HepG2 (cell line): Measurements from ENCODE around the gene IKBIP. TPM values are rescaled to one million over a fixed set of nuclear protein-coding genes. Genes with fewer than 3 reads are reported as not detected.

Experiments
- ATAC-seq: fragments of 200-7000 bp; cut with Tn5 transposase; 3 replicates; pipeline ENCODE4 v1.9.1; 2020; ENCODE audit warnings: mild to moderate bottlenecking, moderate library complexity
- BruUV-seq: library from RNA; stranded (reverse); fragments of 400-500 nt; replicated peaks from 2 replicates; lab custom pipeline; 2021; lab: Mats Ljungman, UMichigan
- CTCF ChIA-PET: fragments of 300-600 bp; formaldehyde crosslinking; extraction: SDS; loops from one replicate; lab custom pipeline; 2021; ENCODE audit warnings: low total read pairs, inconsistent platforms, low intra/inter-chr PET ratio; lab: Yijun Ruan, JAX
- POLR2A ChIA-PET: fragments of 350-600 bp; sonication (Branson Sonifier 250); formaldehyde crosslinking; loops from one replicate; lab custom pipeline; 2020; ENCODE audit warnings: antibody characterized with exemption, inconsistent platforms; lab: Yijun Ruan, JAX
- DNase-seq: peaks from one replicate; pipeline ENCODE4 v3.0.0-alpha.2; 2015; ENCODE audit warnings: low spot score
- FAIRE-seq: peaks from 3 replicates; lab custom pipeline; 2011; peaks lifted over from hg19 to GRCh38; lab: Jason Lieb, UNC
- H2AFZ ChIP-seq: one replicate; pipeline ENCODE4 v1.6.1; 2011; ENCODE audit warnings: low read length, inconsistent platforms
- H3K27ac ChIP-seq: fragments of 300-600 bp; 3 replicates; pipeline ENCODE4 v1.8.0; 2011; ENCODE audit warnings: mixed run types, mild to moderate bottlenecking, mixed read lengths, low read length, inconsistent platforms; ENCODE audit not compliant: insufficient read depth; ENCODE audit errors: extremely low read length
- H3K27me3 ChIP-seq, 2 experiments: fragments of 200-600 bp in 1 of 2; 2 replicates in 1 of 2; 3 replicates in 1 of 2; pipeline versions ENCODE4 v1.6.0 to v1.8.0; 2011; ENCODE audit warnings: low read length in 2 of 2, mild to moderate bottlenecking in 2 of 2, moderate library complexity in 2 of 2, inconsistent platforms in 1 of 2; ENCODE audit not compliant: insufficient read depth in 2 of 2, control insufficient read depth in 1 of 2
- H3K36me3 ChIP-seq, 2 experiments: fragments of 200-600 bp in 1 of 2; replicated peaks in 1 of 2; 2 replicates in 1 of 2; 3 replicates in 1 of 2; pipeline versions ENCODE4 v1.5.1 to v1.8.0; 2011; ENCODE audit warnings: low read length in 2 of 2, inconsistent platforms in 1 of 2; ENCODE audit not compliant: insufficient read depth in 2 of 2, control insufficient read depth in 1 of 2
- H3K4me1 ChIP-seq: 2 replicates; pipeline ENCODE4 v1.5.1; 2012; ENCODE audit warnings: low read length, inconsistent platforms; ENCODE audit not compliant: insufficient read depth
- H3K4me2 ChIP-seq: 2 replicates; pipeline ENCODE4 v1.6.0; 2011; ENCODE audit warnings: low read depth, low read length, inconsistent platforms
- H3K4me3 ChIP-seq, 3 experiments: fragments of 200-600 bp in 1 of 3; sonication (generic), shearing (Covaris generic) in 1 of 3; replicated peaks in 1 of 3; 2 replicates each; pipeline ENCODE4 v1.5.1; 2011 to 2016; ENCODE audit warnings: low read length in 3 of 3, inconsistent platforms in 2 of 3, low read depth in 2 of 3, mild to moderate bottlenecking in 2 of 3, control low read depth in 1 of 3, mixed read lengths in 1 of 3; ENCODE audit not compliant: insufficient read depth in 1 of 3
- H3K79me2 ChIP-seq: one replicate; pipeline ENCODE4 v1.6.1; 2011; ENCODE audit warnings: low read length, inconsistent platforms; ENCODE audit not compliant: insufficient read depth
- H3K9ac ChIP-seq: 2 replicates; pipeline ENCODE4 v1.6.0; 2011; ENCODE audit warnings: mild to moderate bottlenecking, low read depth, low read length, inconsistent platforms; ENCODE audit not compliant: insufficient read depth
- H3K9me3 ChIP-seq: 2 replicates; pipeline ENCODE4 v1.5.1; 2012; ENCODE audit warnings: mild to moderate bottlenecking, low read length
- H4K20me1 ChIP-seq: 2 replicates; pipeline ENCODE4 v1.6.0; 2011; ENCODE audit warnings: inconsistent platforms, mild to moderate bottlenecking, low read length, moderate library complexity; ENCODE audit not compliant: insufficient read depth
- CHD4 ChIP-seq: fragments of 200-600 bp; sonication (generic); IDR thresholded peaks from 2 replicates; pipeline ENCODE4 v1.7.0; 2017; ENCODE audit warnings: mild to moderate bottlenecking, low read length, borderline replicate concordance
- E2F2 ChIP-seq: sonication (generic); formaldehyde crosslinking; IDR thresholded peaks from 2 replicates; pipeline ENCODE4 v1.4.0; 2020; ENCODE audit warnings: missing genetic modification reagents, borderline replicate concordance
- EHMT2 ChIP-seq: fragments of 200-600 bp; sonication (generic); IDR thresholded peaks from 2 replicates; pipeline ENCODE4 v1.7.0; 2017; ENCODE audit warnings: antibody characterized with exemption, low read depth, low read length, borderline replicate concordance
- FOXC1 ChIP-seq: sonication (generic); formaldehyde crosslinking; IDR thresholded peaks from 2 replicates; pipeline ENCODE4 v1.8.0; 2022; ENCODE audit warnings: mild to moderate bottlenecking, missing genetic modification reagents, borderline replicate concordance
- HMG20A ChIP-seq: IDR thresholded peaks from 2 replicates; pipeline ENCODE4 v1.6.1; 2016; ENCODE audit warnings: borderline replicate concordance
- HOXA9 ChIP-seq: sonication (generic); formaldehyde crosslinking; IDR thresholded peaks from 2 replicates; pipeline ENCODE4 v1.8.1; 2022; ENCODE audit warnings: missing genetic modification reagents, mild to moderate bottlenecking, moderate library complexity, borderline replicate concordance
- SIN3A ChIP-seq: IDR thresholded peaks from 2 replicates; pipeline ENCODE4 v1.6.1; 2011; ENCODE audit warnings: low read depth, mild to moderate bottlenecking, control low read depth, low read length, borderline replicate concordance
- SMARCC2 ChIP-seq: fragments of 450-650 bp; IDR thresholded peaks from 2 replicates; pipeline ENCODE4 v1.6.1; 2017; ENCODE audit warnings: antibody characterized with exemption, mild to moderate bottlenecking
- TBL1XR1 ChIP-seq: fragments of 150-350 bp; IDR thresholded peaks from 2 replicates; pipeline ENCODE4 v1.6.1; 2014; ENCODE audit warnings: borderline replicate concordance, low read length; ENCODE audit not compliant: partially characterized antibody
- ZBTB8A ChIP-seq: sonication (generic); formaldehyde crosslinking; IDR thresholded peaks from 2 replicates; pipeline ENCODE4 v1.4.0; 2020; ENCODE audit warnings: mild to moderate bottlenecking, low read depth, missing genetic modification reagents, borderline replicate concordance
- ZNF687 ChIP-seq: sonication (generic); formaldehyde crosslinking; IDR thresholded peaks from 2 replicates; pipeline ENCODE4 v1.5.1; 2020; ENCODE audit warnings: mild to moderate bottlenecking, missing genetic modification reagents, moderate library complexity
- ZNF784 ChIP-seq: sonication (generic); formaldehyde crosslinking; IDR thresholded peaks from 2 replicates; pipeline ENCODE4 v1.5.1; 2020; ENCODE audit warnings: missing genetic modification reagents, mild to moderate bottlenecking, borderline replicate concordance
- ZNF816 ChIP-seq: sonication (generic); formaldehyde crosslinking; IDR thresholded peaks from 2 replicates; pipeline ENCODE4 v1.8.0; 2022; ENCODE audit warnings: missing genetic modification reagents, mild to moderate bottlenecking, borderline replicate concordance
- WGBS: methylation state at CpG from one replicate; pipeline ENCODE4 v1.1.6; 2017; ENCODE audit warnings: low lambda C conversion rate; 5-methylcytosine and 5-hydroxymethylcytosine counted together
- in situ Hi-C: cut with HindIII; loops from 2 replicates; pipeline ENCODE4 v1.10.0; 2017; ENCODE audit warnings: low pct_unique_long_range_greater_than_20kb; ENCODE audit not compliant: extremely low pct_ligation_motif_present
- intact Hi-C: fragments of 100-400 bp; cut with micrococcal nuclease; formaldehyde crosslinking; loops from one replicate; pipeline ENCODE4 v1.10.0; 2022; ENCODE audit not compliant: unreplicated experiment
- polyA plus RNA-seq, 8 experiments: library from polyadenylated mRNA; depleted of rRNA in 3 of 8; stranded (reverse) in 7 of 8; unstranded in 1 of 8; fragments of >200 nt; fragmentation: Illumina TruSeq in 4 of 8; extraction: Trizol in 4 of 8; gene quantifications; 2 replicates each; pipeline versions ENCODE4 v1.2.1 to v1.2.3, GENCODE V29; 2011 to 2016; ENCODE audit warnings: low read depth in 4 of 8, missing spikeins in 1 of 8, mixed read lengths in 1 of 8; ENCODE audit not compliant: insufficient read depth in 1 of 8
- total RNA-seq, 5 experiments: library from RNA; depleted of rRNA; stranded (reverse); fragments of >200 nt; fragmentation: Illumina TruSeq; extraction: Trizol; gene quantifications; 2 replicates each; pipeline ENCODE4 v1.2.3, GENCODE V29; 2016; ENCODE audit warnings: low read depth in 1 of 5

Gene IKBIP
- total and polyA plus RNA-seq, 2 of the 13 experiments (the other 11 are each of a cell fraction or from before 2014, with no cell fraction given): 20.0 to 55.5 TPM

- TF ChIP-seq ZNF687 (CRISPR knock-in tag): peak; percentile 71
- TF ChIP-seq ZBTB8A (CRISPR knock-in tag): no peak
- peak; percentile 4; the same call in 1 of the 2 replicates for TF ChIP-seq SIN3A
- TF ChIP-seq FOXC1 (CRISPR knock-in tag): 0 out of 2 replicates have a peak, but pooled peaks have one; percentile 4
Measured at GRCh38 chr12:98594050-98594835, 50.3 kb downstream of the IKBIP start (continued).

- peak within 1 kb of the TSS; percentile 51 for H2AFZ ChIP-seq
- in situ Hi-C loops: no loop called here
- intact Hi-C loops: loop anchor here (1.0 to 5.0 kb wide), 5 partner anchors 27 to 91 kb away; partner anchors contain the start of genes IKBIP and TMPO
- POLR2A ChIA-PET: interaction anchor here (0.6 to 3.3 kb wide), 23 partner anchors 9 to 1818 kb away, joined by 3 to 32 read pairs (median 5); partner anchors contain the start of genes APAF1, IKBIP and TMPO
- H3K4me2 ChIP-seq: peak within 1 kb of the TSS; percentile 89
- no peaks in the 10 kb centered on the region for H3K9me3 ChIP-seq
- H3K4me3 ChIP-seq: peak within 1 kb of the TSS; percentile 88 to 98 (median 97)
- H3K27ac ChIP-seq: peak within 1 kb of the TSS; percentile 80
- FAIRE-seq: peak; percentile 63
- peaks cover 11 to 23% of the 10 kb centered on the region in 2 experiments for H3K36me3 ChIP-seq
- peaks cover 48% of the 10 kb centered on the region for H3K79me2 ChIP-seq
- H3K9ac ChIP-seq: peak within 1 kb of the TSS; percentile 99
- peak; percentile 94 for DNase-seq
- peak; percentile 98 for ATAC-seq
- WGBS: 1% methylated on average over 26 of the region's 67 CpGs
- H3K27me3 ChIP-seq: no peaks in the 10 kb centered on the region; a peak in 1 of 5 replicates
- H3K4me1 ChIP-seq: peaks cover 47% of the 10 kb centered on the region
- CTCF ChIA-PET: no interaction called here
- BruUV-seq: no TSS peak
- H4K20me1 ChIP-seq: peaks cover 27% of the 10 kb centered on the region
- TF ChIP-seq ZNF784 (no peak), SMARCC2 (no peak), HOXA9 (CRISPR knock-in tag) (no peak; the same call in 1 of the 2 replicates), EHMT2 (no peak), HMG20A (CRISPR knock-in tag) (0 out of 2 replicates have a peak, but pooled peaks have one; percentile 29), ZNF816 (CRISPR knock-in tag) (0 out of 2 replicates have a peak, but pooled peaks have one; percentile 72), E2F2 (no peak), CHD4 (no peak), TBL1XR1 (no peak)
Measured at GRCh38 chr12:98593351-98594049, 51.1 kb downstream of the IKBIP start, which contains the start of gene SLC25A3. TSS of gene SLC25A3 (plus strand) at chr12:98593686. CDS start at chr12:98593979, 293 bp downstream.
